Subcutaneous adipose tissue (tissue), 4 donors: Measurements from ENCODE around the gene DGKG. TPM values are rescaled to one million over a fixed set of nuclear protein-coding genes. Genes with fewer than 3 reads are reported as not detected.

Experiments
- total RNA-seq, 4 donors: library from RNA; depleted of rRNA; stranded (reverse); fragments of >200 nt; gene quantifications; one replicate each; pipeline ENCODE4 v1.1.0, GENCODE V29; 2016
- TF ChIP-seq, protein P1 (sequence below): fragments of 450-650 bp; IDR thresholded peaks from one replicate; pipeline ENCODE4 v1.5.1; 2016; ENCODE audit warnings: low read depth, mild to moderate bottlenecking, control low read depth, antibody characterized with exemption, moderate library complexity

Gene DGKG
- total RNA-seq, 4 donors from 2014 or later: 0.49 to 3.1 (median 1.8) TPM

DNA sequence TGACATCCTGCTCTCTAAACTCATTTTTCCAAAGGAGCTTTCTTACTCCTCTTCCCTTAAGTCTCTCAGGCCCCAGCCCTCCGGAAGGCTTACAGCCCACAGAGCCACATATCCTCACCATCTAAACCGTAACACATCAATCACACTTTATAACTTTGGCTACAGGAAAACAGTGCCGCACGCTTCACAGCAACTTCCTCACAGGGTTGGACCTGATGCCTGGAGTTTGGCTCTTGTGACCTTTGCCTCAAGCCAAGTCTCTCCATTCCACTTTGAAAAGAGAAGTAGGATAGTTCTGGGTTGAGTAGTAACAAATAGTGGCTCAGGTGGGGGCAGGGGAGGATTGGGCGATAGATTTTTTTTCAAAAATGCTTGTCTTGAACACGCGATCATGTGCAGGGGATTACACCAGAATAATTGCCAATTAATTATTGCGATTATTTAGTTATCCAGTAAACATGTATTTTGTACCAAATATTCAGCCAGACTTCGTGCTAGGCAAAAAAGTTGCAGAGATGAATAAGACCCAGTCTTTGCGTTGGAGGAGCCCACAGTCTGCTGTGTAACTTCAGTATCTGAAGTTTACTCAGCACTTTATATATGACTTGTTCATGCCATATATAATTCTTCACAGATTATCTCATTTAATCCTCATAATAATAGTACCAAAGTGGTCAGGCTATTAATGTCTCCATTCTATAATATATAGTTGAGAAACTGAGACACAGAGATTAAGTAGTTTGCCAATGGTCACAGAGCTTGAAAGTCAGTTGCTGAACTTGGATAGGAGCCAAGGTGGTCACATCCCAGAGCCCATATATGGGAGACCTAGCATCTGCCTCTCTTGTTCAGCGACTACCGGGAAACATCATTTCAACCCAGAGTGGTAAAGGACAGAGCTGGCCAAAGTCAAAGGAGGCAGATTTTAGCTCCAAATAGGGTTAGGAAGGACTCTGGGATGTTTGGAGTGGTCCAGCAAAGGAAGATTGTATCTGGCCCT is 250.8 kb downstream of the DGKG start:
- TF ChIP-seq, protein P1, sequence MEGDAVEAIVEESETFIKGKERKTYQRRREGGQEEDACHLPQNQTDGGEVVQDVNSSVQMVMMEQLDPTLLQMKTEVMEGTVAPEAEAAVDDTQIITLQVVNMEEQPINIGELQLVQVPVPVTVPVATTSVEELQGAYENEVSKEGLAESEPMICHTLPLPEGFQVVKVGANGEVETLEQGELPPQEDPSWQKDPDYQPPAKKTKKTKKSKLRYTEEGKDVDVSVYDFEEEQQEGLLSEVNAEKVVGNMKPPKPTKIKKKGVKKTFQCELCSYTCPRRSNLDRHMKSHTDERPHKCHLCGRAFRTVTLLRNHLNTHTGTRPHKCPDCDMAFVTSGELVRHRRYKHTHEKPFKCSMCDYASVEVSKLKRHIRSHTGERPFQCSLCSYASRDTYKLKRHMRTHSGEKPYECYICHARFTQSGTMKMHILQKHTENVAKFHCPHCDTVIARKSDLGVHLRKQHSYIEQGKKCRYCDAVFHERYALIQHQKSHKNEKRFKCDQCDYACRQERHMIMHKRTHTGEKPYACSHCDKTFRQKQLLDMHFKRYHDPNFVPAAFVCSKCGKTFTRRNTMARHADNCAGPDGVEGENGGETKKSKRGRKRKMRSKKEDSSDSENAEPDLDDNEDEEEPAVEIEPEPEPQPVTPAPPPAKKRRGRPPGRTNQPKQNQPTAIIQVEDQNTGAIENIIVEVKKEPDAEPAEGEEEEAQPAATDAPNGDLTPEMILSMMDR: no peak

DNA sequence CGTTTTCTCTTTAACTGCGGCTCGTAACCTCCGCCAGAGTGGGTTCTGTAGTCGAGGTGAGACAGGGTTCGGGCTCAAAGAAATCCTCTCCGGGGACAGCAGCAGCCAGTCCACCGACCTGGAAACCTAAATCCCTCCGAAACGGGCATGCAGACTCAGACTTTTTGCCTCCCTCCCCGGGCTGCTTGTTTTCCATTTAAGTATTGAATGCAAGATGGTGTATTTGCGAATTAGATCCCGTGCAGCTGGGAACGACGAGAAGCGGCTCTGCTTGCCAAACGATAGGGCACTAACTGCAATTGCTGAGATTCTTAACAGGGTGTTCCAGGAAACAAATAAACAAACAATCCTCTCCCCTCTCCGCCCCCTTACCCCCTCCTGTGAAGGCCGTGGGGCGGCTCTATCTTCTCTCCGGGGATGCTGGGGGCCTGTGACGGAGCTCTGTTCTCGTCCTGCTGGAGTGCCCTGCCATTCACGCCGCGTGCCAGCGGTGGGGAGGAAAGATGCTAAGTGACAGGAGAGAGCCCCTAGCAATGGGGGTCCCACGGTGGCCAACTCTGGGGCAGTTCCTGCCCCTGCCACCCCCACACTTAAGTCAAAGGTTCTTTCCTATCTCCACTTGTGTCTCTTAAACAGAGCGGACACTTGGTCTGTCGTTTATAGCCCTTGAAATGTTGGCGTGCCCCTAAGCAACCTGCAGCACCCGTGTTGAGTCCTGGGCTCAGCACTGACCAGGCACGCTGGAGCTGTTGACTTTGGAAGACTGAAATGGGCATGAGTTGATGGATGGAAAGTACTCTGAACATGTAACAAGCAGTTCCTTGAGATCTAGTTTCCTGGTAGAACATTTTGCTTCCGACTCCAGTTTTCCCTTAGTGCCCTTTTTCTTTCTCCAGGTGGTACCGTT is 251.9 kb downstream of the DGKG start:
- TF ChIP-seq, protein P1: no peak

DNA sequence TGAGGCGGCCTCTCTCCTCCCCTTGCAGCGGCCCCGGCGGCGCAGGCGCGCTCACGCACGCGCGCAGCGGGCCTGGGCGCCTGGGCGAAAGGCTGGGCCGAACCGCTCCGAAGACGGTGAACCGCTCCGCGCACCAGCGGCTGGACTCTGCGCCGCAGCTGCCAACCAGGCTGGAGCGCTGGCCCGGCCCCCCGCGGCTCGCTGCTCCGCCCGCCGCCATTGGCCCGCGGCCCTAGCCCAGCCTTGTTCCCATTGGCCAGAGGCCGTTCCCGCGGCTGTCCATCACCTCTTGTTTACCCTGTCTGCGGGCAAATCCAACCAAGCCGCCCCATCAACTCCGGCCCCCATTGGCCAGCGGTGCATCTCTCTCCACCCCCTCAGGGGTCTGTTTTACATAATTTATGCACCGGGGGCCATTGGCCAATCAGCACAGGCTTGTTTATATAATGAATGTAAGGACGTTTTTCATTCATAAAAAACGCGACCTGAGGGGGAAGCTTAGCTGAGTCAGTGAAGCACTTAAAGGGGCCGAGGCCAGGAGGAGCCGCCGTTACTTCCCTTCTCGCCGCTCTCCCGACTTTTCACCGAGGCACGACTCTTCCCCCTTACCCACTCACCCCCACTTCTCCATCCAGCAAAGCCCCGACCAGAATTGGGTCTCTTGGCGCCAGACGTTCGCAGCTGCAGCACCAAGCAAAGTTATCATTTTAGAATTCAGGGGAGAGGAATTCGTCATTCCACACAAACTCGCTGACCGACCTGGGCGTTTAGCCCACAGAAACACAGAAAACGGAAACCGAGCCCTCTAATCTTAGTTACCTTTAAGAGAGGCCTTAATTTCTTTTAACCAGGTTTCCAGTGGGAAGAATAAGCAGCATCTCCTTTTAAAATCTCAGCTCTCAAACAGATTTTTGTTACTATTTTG is 252.8 kb downstream of the DGKG start, which contains the start of gene ETV5:
Gene ETV5, minus strand, starts transcription at position 149 of the 925 bp plus-strand sequence. CDS start 3,221 bp downstream, outside the sequence.
- TF ChIP-seq, protein P1: no peak

DNA sequence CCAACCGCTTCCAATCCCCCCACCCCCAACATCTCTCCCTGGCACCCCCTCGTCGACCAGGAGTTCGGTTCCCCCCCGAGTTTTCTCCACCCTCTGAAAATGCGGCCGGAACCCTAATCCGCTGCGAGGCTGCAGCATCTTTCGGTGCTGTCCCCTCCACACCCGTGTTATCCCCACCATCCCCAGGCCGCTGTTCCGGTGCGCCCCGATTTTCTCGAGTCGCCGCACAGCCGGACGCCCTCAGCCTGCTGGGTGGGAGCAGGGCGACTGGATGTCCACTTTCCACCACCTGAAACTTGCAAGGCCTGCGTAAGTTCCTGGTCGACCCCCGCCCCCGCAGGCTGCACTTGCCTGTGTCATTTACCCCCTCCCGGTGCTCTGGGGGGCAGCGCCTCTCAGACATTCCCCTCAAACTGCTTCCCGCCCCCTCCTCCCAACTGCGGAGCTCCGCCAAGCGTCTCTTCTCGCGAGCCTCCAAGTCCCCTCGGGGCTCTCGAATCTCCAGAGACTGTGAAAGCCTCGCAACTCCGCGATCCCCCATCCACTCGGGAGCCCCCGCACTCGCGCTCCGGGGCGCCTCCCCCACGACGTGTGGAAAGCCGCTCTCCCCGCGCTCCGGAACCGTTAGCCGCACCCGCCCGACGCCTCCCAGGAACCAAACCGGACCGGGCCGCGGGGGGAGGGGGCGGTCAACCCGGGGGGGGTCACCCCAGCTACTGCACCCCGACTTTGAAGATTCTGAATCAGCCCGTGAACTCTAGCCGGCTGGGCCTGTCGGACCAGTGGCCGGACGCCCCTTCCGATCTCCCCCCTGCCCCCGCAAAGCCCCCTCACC is 253.7 kb downstream of the DGKG start:
- TF ChIP-seq, protein P1: no peak

DNA sequence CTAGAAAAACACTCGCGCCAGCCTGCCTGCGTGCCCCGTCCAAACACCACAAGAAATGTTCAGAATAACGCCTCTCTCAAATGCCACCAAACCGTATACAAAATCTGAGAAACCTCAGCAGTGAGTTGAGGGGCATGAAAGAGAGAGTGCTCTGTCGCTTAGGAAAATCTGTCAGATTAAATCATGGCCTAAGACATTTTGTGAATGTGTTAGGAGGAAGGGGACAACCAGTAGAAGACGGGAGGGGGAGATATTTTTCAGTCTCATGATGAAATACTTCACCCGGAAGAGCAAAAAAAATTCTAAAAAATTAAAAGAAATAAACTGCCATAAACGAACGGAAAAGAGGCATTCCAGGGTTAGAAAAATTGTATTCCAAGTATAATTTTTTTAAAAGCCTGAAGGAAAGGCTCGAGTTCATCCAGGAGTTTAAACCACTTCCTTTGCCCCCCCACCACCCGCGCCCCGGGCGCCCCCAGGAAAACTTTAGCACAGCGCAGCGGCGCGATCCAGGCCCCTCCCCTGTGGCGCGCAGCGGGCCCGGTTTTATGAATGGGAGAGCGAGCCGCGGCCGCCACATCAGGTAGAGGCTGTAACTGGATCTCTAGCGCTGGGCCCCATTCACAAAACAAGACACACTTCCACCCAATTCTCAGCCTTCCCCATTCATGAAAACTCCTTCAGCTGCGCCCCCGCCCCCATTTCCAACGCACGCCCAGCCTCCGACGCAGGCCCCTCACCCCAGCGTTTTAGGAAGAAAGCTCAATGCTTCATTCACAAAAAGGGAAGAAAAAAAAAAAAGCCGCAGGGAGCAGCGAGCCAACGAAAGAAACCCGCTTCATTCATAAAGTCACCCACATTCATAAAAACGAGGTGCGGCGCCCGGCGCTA is 254.6 kb downstream of the DGKG start:
- TF ChIP-seq, protein P1: no peak
